DMS153 treated with DMSO at 0.1 percent for 48 hours (cell line): ENCODE data around the gene CXXC4.

Experiments
- DNase-seq: peaks from one replicate; lab custom pipeline; 2025; ENCODE audit not compliant: unreplicated experiment; lab: John Stamatoyannopoulos, UW

Gene CXXC4

DNA sequence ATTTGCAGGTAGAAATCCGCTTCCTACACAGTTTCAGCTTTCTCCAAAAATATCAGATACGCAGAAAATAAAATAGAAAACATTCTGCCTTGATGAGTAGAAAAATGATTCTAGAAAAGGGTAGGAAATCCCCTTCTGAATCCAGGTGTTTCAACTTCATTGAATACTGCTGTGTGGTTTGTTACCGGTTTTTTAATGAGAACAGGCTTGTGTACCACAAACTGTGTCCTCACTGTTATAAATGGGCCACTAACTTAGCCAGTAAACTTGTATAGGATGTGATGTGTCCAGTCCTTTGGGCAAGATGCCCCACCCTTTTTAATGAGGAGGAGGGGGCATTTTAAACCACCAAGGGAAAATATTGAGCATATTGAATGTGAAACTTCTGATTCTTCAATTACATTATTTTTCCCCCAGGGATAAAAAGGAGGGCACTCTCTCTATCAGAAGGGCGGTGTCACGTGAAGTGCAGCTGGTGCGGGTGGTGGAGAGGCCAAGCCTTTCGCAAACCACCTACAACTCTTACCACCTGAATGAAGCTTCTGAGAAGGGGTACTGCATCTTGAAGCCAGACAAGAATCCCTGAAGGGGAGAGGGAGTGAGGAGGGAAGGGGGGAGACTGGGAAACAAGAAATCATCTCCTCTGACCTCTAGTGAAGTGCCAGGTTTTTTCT, 4.5 kb downstream of the CXXC4 start:
- DNase-seq = peak; percentile 44

- no peak for DNase-seq
Observed at GRCh38 chr4:104489731-104490095, 5.0 kb downstream of the CXXC4 start.

DNA sequence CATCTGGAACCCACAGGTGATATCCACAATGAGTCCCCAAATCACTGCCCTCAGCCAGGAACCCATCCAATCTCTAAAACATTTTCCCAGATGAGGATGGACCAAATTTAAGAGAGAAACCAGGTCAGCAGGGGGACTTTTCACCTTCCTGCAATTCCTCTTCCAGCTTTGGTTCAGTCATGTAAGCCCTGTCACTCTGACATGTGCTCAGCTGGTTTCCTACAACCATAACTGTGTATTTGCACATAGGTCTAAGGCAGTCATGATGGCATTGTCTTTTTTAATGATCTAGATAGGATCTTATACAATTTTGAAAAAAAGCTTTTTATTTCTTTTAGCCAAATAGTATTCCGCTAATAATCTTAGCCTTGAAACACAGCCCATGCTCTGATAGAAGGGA, 6.5 kb downstream of the CXXC4 start:
- no peak for DNase-seq

- DNase-seq = no peak
Observed at GRCh38 chr4:104486716-104487504, 7.8 kb downstream of the CXXC4 start.

- peak; percentile 53 for DNase-seq
Observed at GRCh38 chr4:104475652-104476051, 19.0 kb downstream of the CXXC4 start.

GRCh38 chr4:104472766-104473165, 21.9 kb downstream of the CXXC4 start:
- DNase-seq = no peak

DNA sequence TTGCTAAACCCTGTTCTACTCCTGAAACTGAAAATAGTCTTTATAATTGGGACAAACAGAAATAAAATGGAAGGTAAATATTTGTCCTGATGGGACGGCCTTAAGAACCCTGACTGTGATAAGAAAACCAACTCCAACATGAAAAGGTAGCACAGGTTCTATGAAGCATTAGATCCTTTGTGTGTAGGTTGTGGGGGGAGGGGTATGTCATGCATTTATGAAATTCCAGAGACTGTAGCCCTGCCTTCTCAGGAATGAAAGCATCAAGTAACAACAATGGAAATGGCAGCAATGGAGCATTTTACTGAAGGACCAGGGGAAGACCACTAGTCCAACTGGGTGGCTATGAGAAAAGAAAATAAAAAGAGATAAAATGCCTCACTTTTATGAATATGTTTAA, 23.9 kb downstream of the CXXC4 start:
- no peak for DNase-seq

- no peak for DNase-seq
Observed at GRCh38 chr4:104469794-104470193, 24.9 kb downstream of the CXXC4 start.

GRCh38 chr4:104465619-104466018, 29.1 kb downstream of the CXXC4 start:
- DNase-seq = no peak

DNA sequence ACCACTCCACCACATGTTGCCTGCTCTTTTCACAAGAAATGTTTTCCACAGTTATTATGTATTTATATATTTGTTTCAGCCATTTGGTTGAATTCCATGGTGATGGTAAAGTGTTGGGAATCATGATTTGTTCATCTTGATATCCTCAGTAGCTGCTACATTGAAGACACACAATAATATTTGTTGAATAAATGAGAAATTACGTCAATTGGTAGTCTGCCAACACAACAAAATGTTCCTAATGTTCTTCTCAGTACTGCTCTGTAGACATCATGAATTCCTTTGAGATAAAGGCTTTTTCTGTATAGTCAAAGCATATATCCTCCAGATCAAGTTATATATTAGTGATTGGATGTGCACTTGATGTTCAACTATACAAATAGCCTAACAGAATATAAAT, 29.5 kb downstream of the CXXC4 start:
- no peak for DNase-seq

DNA sequence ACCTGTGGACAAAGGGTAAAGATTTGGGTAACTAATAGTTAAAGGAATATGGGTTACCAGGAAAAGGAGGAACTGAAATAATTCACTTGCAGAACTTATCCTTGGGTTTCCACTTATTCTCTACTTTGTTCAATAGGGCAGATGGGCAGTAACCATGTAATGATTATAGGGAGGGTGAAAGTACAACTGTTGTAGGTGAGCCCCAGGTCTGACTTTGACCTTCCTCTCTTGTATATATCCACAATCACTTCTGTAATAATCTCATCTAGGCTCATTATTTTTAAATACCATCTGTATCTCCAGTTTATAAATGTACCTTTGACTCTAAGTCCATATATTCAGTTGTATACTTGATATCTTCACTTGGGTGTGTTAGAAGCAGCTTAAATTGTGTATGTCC, 32.1 kb downstream of the CXXC4 start:
- no peak for DNase-seq

- no peak for DNase-seq
Observed at GRCh38 chr4:104457308-104457981, 37.2 kb downstream of the CXXC4 start.

DNA sequence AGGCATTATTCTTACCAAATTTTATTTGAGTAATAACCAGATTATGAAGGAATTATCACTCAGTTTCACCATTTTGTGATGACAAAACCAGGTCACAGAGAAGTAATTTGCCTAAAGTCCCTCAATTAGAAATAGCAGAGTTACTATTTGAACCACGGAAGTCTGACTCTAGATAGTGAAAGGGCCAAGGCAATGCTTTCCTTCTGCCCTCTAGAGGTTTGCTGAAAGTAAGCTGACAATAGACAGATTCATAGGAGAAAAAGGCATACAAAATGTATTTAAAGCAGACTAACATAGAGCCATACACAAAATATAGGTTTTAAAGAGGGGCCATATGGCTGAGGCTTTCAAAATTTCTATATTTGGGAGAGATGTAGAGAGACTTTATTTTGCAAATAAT, 43.1 kb downstream of the CXXC4 start:
- peak; percentile 43 for DNase-seq

DNA sequence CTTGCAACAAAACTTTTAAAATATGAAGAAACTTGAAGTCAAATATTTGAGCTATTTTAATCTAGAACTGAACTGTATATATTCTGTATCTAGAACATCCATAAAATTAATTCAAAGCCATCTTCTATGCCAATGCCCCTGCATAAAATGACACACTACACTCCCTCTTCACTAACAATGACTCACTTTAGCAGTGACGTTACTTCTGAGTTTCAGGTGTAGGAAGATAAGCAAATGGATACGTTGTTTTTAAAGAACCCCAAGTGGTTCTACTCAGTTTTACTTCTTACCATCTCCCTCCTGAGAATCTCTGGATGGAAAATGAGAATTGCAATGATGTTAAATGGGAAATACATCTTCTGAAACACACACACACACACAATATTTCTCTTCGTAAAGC, 45.2 kb downstream of the CXXC4 start:
- DNase-seq = no peak

- peak; percentile 24 for DNase-seq
Observed at GRCh38 chr4:104447294-104447693, 47.4 kb downstream of the CXXC4 start.

DNA sequence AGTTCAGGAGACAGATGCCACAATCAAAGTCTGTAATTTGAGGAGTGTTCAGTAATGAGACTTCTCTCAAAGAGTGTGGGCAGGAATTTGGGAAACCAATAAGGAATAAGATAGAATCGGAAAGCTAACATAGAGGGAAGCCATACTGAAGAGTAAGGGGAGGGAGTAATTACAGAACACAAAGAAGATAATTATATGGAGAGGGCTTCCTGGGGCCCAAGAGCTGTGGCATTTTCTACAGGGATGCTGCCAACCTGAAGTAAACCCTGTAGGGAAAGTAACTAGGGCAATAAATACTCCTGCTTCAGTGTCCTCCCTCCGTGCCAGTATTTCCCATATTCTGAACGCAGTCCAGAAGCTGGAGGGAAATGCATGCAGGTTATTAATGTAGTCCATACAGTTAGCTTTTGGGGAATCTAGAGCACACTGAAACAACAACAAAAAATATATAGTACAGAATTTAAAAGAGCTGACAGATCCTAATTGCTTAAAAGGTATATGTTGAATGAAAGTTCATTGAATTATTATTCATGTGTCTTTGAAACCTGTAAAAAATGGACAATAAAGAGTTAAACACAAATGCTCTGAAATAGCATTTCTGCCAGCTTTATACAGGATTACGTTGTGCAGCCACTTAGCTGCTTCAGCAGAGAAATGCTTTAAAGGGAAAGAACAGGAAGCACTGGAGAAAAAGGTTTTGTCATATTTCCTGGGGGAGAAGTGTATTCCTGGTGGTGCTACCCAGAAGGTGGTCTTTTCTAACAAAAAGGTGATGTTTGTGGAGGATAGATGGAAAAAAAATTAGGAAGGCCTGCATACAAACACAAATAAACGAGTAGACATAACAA, 48.0 kb downstream of the CXXC4 start:
- DNase-seq = peak; percentile 12

- DNase-seq = no peak
Observed at GRCh38 chr4:104444685-104445084, 50.0 kb downstream of the CXXC4 start.

DNA sequence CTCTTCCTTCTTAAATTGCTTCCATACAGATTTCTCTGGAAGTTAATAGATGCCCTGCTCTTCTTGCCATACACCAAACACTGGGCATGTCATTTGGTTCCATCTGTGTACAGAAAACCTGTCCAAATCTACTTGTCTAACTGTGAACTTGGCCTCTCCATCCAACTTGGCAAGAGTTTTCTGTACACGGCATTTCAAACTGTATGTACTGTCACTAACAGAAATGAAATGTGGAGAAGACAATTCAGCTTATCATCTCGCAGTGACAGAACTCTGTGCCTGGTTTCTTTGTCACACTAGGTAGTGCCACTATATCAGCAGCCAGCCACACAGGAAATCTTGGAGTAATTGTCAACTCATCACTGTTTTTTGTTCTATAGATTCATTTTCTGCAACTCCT, 58.2 kb downstream of the CXXC4 start:
- DNase-seq = no peak

- DNase-seq = no peak
Observed at GRCh38 chr4:104429150-104429741, 65.4 kb downstream of the CXXC4 start.

- DNase-seq = no peak
Observed at GRCh38 chr4:104425948-104426347, 68.7 kb downstream of the CXXC4 start.

DNA sequence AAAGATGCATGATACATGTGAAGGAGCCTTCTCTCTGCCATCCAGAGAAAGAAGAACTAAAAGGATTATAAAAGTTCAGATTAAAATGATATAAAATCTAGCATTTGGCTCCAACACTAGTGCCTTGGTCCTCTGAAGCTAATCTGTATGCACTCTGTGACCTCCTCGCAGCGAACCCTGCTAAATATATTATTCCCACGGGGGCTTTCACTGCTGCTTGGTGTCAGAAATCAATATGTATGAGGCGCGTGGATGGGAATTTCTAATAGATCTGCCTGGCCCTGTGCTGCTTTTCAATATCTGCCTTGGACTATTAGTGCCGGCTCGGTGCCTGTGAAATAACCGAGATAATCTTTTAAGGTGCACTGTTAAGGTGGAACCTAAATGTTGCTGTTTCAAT, 69.7 kb downstream of the CXXC4 start:
- no peak for DNase-seq
